ENCODE measurements around the gene PNO1. TPM values are rescaled to one million over a fixed set of nuclear protein-coding genes. Genes with fewer than 3 reads are reported as not detected.

The PNO1 gene
- total and polyA plus RNA-seq, 10 of the 15 experiments (the other 5 are each of a cell fraction or from before 2014, with no cell fraction given): 9.7 to 60.2 (median 30.3) TPM

DNA sequence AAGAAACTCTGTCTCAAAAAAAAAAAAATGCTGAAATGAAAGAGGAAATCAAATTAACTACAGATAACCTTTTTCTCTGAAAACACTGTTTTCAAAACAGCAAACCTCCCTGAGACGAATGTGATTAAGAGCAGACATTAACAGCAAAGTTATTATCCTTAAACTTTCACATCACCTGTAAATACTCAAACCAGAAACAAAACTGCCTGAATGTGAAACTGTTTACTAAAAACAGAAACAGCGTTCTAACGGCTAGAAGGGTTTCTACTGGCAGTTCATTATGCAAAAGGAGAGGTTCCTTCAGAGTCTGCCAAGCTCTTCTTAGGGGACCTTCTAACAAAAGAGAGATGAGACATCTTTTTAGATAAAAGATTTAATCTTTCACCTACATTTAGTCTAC, 45.9 kb downstream of the PNO1 start (continued):
- TF ChIP-seq, protein P1, sequence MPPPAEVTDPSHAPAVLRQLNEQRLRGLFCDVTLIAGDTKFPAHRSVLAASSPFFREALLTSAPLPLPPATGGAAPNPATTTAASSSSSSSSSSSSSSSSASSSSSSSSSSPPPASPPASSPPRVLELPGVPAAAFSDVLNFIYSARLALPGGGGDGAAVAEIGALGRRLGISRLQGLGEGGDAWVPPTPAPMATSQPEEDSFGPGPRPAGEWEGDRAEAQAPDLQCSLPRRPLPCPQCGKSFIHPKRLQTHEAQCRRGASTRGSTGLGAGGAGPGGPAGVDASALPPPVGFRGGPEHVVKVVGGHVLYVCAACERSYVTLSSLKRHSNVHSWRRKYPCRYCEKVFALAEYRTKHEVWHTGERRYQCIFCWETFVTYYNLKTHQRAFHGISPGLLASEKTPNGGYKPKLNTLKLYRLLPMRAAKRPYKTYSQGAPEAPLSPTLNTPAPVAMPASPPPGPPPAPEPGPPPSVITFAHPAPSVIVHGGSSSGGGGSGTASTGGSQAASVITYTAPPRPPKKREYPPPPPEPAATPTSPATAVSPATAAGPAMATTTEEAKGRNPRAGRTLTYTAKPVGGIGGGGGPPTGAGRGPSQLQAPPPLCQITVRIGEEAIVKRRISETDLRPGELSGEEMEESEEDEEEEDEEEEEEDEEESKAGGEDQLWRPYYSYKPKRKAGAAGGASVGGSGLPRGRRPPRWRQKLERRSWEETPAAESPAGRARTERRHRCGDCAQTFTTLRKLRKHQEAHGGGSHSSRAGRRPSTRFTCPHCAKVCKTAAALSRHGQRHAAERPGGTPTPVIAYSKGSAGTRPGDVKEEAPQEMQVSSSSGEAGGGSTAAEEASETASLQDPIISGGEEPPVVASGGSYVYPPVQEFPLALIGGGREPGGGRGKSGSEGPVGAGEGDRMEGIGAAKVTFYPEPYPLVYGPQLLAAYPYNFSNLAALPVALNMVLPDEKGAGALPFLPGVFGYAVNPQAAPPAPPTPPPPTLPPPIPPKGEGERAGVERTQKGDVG (CRISPR knock-in tag; IDR thresholded peaks at IDR 0.05): no peak
- TF ChIP-seq IRF4 (IDR thresholded peaks at IDR 0.05; ENCODE audit: low read depth, low read length) (peak; percentile 86), KLF5 (IDR thresholded peaks at IDR 0.05; ENCODE audit: partially characterized antibody) (no peak), NFYA (IDR thresholded peaks at IDR 0.05; ENCODE audit: borderline replicate concordance, low read depth, low read length) (no peak), ATF2 (IDR thresholded peaks at IDR 0.05; ENCODE audit: low read length) (peak; percentile 88), HSF1 (IDR thresholded peaks at IDR 0.05; ENCODE audit: low read depth, low read length) (no peak), TBL1XR1 (IDR thresholded peaks at IDR 0.05; ENCODE audit: low read depth, low read length) (peak; percentile 84; the same call in 1 of the 2 replicates), NBN (IDR thresholded peaks at IDR 0.05) (peak; percentile 76; the same call in 1 of the 2 replicates)
- TF ChIP-seq, protein P2, sequence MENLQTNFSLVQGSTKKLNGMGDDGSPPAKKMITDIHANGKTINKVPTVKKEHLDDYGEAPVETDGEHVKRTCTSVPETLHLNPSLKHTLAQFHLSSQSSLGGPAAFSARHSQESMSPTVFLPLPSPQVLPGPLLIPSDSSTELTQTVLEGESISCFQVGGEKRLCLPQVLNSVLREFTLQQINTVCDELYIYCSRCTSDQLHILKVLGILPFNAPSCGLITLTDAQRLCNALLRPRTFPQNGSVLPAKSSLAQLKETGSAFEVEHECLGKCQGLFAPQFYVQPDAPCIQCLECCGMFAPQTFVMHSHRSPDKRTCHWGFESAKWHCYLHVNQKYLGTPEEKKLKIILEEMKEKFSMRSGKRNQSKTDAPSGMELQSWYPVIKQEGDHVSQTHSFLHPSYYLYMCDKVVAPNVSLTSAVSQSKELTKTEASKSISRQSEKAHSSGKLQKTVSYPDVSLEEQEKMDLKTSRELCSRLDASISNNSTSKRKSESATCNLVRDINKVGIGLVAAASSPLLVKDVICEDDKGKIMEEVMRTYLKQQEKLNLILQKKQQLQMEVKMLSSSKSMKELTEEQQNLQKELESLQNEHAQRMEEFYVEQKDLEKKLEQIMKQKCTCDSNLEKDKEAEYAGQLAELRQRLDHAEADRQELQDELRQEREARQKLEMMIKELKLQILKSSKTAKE (IDR thresholded peaks at IDR 0.05; ENCODE audit: low read depth, poor library complexity, severe bottlenecking): peak; percentile 97
- TF ChIP-seq, protein P3, sequence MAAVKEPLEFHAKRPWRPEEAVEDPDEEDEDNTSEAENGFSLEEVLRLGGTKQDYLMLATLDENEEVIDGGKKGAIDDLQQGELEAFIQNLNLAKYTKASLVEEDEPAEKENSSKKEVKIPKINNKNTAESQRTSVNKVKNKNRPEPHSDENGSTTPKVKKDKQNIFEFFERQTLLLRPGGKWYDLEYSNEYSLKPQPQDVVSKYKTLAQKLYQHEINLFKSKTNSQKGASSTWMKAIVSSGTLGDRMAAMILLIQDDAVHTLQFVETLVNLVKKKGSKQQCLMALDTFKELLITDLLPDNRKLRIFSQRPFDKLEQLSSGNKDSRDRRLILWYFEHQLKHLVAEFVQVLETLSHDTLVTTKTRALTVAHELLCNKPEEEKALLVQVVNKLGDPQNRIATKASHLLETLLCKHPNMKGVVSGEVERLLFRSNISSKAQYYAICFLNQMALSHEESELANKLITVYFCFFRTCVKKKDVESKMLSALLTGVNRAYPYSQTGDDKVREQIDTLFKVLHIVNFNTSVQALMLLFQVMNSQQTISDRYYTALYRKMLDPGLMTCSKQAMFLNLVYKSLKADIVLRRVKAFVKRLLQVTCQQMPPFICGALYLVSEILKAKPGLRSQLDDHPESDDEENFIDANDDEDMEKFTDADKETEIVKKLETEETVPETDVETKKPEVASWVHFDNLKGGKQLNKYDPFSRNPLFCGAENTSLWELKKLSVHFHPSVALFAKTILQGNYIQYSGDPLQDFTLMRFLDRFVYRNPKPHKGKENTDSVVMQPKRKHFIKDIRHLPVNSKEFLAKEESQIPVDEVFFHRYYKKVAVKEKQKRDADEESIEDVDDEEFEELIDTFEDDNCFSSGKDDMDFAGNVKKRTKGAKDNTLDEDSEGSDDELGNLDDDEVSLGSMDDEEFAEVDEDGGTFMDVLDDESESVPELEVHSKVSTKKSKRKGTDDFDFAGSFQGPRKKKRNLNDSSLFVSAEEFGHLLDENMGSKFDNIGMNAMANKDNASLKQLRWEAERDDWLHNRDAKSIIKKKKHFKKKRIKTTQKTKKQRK (IDR thresholded peaks at IDR 0.05; ENCODE audit: low read depth, low read length): no peak

Data from GM12878 (cell line).